HL-60/S4 treated with phorbol 12-myristate 13-acetate at 8.2 ng/mL for 4 days and 3 days (cell line): Measurements from ENCODE around the gene GTPBP8.
"Not testable (repeated sequence)": the region's sequence is repeated elsewhere in the genome, so short reads cannot be mapped to it uniquely, and the experiment has no call there.

Experiments used
- in situ Hi-C: fragments of 300-500 bp; cut with MboI; formaldehyde crosslinking; loops from 2 replicates; pipeline ENCODE4 v1.15.0; 2022; ENCODE audit warnings: low sequenced_read_pairs

GTPBP8 gene

GRCh38 chr3:112987710-112988334, 3.0 kb upstream of the GTPBP8 start:
- in situ Hi-C loops = loop anchor here (25.0 kb wide), 2 partner anchors 226 to 351 kb away; partner anchors contain the start of gene CCDC80

- in situ Hi-C loops = loop anchor here (25.0 kb wide), 2 partner anchors 233 to 358 kb away; partner anchors contain the start of gene CCDC80
Observed at GRCh38 chr3:112995800-112996199, 5.0 kb downstream of the GTPBP8 start.

DNA sequence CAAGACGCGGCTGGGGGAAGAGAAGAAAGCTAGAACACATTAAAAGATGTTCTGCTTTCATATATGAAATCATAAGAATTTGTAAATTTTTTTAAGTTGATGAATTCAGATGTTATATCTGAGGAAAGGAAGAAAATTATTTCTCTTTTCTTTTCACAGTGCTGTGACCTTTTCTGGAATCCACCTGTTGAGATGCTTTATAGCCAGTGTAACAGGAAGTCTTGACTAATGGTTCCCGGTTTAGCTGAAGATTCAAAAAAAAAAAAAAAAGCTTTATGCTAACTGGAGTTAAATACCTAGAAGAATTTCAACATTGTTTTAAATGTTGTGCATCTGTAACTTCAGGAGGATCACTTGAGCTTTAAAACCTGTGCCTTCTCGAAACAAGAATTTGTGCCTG, 9.9 kb downstream of the GTPBP8 start:
- in situ Hi-C loops = no loop called here

DNA sequence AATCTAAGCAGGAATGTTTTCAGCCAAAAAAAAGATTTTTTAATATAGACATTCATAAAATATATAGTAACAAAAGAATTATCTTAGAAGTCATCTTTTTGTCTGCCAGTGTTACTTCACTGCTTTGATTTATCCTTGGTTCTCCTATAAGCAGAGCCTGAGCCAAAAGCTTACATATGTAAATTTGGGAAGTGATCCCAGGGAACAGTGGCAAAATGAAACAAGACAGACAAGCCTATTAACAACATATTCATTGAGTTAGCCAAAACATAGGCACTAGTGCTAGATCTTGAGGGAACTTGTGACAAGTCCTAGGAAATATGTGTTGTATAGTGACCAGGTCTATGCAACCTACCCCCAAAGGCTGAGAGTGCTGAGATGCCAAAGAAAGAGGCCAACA, 11.3 kb downstream of the GTPBP8 start:
- in situ Hi-C loops = no loop called here

GRCh38 chr3:113002679-113003078, 11.9 kb downstream of the GTPBP8 start:
- in situ Hi-C loops = no loop called here

DNA sequence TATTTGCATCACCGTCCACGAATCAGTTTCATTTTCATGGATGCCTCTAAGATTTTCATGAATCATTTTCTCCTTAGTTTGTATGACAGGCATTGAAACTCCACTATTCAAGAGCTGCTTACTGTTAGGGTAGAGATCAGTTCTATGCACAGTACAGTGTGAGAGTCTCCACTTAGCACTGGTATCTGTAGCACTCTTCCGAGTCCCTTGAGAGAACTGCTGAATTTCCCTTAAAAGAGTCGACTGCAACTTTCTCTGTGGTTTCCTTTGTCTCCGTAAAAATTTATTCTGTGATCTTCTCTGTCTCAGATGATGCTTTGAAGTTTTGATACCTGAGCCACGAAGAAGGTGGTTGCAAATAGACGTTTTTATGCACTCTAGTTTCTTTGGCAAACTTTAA, 14.8 kb downstream of the GTPBP8 start:
- in situ Hi-C loops = no loop called here

GRCh38 chr3:113006359-113007056, 15.7 kb downstream of the GTPBP8 start:
- in situ Hi-C loops = no loop called here

DNA sequence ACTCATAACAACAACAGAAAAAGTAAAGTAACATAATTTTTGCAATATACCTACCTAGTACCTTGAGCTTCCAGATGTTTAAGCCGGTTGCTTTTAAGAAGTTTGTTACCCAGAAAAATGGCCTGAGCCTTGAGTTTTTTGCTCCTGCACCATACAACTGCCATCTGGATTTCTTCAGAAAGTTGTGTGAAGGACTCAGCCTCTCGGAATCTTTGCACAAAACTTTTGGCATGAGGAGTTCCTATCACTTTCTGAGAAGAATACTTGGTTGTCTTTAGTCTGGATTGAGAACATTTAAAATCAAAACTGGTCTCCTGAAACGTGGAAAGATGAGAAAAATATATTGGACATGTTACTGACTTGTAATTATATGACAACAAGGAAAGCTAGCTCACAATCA, 17.3 kb downstream of the GTPBP8 start:
- in situ Hi-C loops = no loop called here

GRCh38 chr3:113013593-113013992, 22.8 kb downstream of the GTPBP8 start:
- in situ Hi-C loops = no loop called here

- in situ Hi-C loops = no loop called here
Observed at GRCh38 chr3:113018536-113019181, 27.9 kb downstream of the GTPBP8 start.

- in situ Hi-C loops = no loop called here
Observed at GRCh38 chr3:113019182-113020137, 28.7 kb downstream of the GTPBP8 start.

DNA sequence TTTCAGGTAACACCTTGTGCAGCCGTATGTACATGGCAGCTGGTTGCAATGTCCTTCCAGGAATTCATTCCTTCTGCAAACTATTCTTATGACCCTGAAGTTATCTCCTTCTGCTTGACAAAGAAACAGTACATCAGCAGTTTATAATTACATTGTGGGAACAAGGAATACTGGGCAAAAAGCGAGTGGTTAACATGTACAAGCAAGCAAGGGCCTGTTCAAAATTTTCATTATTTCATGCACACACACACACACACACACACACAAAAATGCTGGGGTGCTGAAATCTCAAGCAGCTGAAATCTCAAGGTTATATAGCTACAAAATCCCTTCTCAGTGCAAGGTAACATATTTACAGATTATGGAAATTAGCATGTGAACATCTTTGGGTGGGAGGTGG, 30.7 kb downstream of the GTPBP8 start:
- in situ Hi-C loops = no loop called here

GRCh38 chr3:113034011-113034410, 43.2 kb downstream of the GTPBP8 start:
- in situ Hi-C loops = no loop called here

DNA sequence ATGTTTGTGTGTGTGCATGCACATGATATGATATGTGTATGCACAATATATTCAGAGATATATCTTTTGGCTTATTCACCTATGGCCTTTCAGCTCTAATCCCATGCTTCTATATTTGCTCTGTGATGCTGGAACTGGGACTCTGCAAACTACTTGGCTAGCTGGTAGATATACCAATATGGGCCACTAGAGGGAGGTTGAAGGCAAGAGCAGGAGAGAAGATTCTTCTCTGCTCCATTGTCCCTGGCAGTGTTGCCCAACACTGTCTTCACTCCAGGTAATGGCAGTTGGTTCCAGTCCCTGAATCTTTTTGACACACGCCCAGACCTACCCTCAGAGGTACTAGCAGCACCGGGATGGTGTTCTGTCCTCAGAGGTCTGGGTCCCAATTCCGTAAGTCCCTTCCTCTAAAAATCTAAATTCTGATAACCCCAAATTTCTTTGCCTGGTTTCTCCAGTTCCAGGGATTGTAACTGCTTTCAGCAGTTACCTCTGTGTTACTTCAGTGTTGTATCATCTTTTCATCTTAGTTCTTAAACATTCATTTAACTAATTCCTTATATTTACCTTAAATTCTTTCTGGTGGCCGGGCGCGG, 44.7 kb downstream of the GTPBP8 start:
- in situ Hi-C loops = no loop called here

GRCh38 chr3:113038328-113038727, 47.5 kb downstream of the GTPBP8 start:
- in situ Hi-C loops = no loop called here

GRCh38 chr3:113039546-113039945, 48.8 kb downstream of the GTPBP8 start:
- in situ Hi-C loops = no loop called here

- in situ Hi-C loops = no loop called here
Observed at GRCh38 chr3:113040231-113040630, 49.4 kb downstream of the GTPBP8 start.

DNA sequence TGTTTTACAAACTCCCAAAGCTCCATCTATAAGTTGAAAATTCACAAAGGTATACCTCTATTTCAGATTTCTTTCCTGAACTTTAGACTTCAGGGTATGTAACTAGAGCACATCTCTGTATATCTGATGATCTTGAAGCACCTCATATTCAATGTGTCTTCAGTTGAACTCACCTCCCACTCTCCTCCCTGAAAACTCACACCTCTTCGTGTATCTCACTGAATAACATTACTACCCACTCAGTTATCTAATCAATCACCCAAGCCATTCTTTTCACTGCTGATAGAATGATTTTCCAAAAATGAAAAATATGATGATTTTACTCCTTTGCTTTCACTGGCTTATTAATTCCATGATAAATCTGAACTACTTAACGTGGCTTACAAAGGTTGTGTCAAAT, 52.9 kb downstream of the GTPBP8 start:
- in situ Hi-C loops = no loop called here

DNA sequence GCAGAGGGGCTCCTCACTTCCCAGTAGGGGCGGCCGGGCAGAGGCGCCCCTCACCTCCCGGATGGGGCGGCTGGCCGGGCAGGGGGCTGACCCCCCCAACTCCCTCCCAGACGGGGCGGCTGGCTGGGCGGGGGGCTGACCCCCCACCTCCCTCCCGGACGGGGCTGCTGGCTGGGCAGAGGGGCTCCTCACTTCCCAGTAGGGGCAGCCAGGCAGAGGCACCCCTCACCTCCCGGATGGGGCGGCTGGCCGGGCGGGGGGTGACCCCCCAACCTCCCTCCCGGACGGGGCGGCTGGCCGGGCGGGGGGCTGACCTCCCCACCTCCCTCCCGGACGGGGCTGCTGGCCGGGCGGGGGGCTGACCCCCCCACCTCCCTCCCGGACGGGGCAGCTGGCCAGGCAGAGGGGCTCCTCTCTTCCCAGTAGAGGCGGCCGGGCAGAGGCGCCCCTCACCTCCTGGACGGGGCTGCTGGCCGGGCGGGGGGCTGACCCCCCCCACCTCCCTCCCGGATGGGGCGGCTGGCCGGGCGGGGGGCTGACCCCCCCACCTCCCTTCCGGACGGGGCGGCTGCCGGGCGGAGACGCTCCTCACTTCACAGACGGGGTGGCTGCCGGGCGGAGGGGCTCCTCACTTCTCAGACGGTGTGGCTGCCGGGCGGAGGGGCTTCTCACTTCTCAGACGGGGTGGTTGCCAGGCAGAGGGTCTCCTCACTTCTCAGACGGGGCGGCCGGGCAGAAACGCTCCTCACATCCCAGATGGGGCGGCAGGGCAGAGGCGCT, 55.6 kb downstream of the GTPBP8 start:
- in situ Hi-C loops = not testable (repeated sequence)

- in situ Hi-C loops = loop anchor here (10.0 kb wide), 1 partner anchor 233 kb away; no protein-coding TSS in a partner anchor
Observed at GRCh38 chr3:113051302-113051711, 60.5 kb downstream of the GTPBP8 start.
